ENCODE results near the gene AGMO. TPM values are rescaled to one million over a fixed set of nuclear protein-coding genes. Genes with fewer than 3 reads are reported as not detected.

Gene AGMO
- total and polyA plus RNA-seq, 10 of the 15 experiments (the other 5 are each of a cell fraction or from before 2014, with no cell fraction given), result 0.11 to 0.29 TPM; not detected in 8

GRCh38 chr7:15199482-15199881 is 362.3 kb downstream of the AGMO start:
- intact Hi-C loops (cut with micrococcal nuclease; ENCODE audit: unreplicated experiment), result no loop called here
- RAD21 ChIA-PET (ENCODE audit: unreplicated experiment), result no interaction called here
- CTCF ChIA-PET, result interaction anchor here (1.4 kb wide), 1 partner anchor 521 kb away, joined by 6 read pairs; no protein-coding TSS in a partner anchor
- H3K4me1 ChIP-seq (ENCODE audit: control insufficient read depth, insufficient read depth, low read length), result no peaks in the 10 kb centered on the region
- no peaks in the 10 kb centered on the region for H4K20me1 ChIP-seq (ENCODE audit: control insufficient read depth, insufficient read depth)
- no peak overlapping the region for H3K9ac ChIP-seq (ENCODE audit: control insufficient read depth, insufficient read depth, low read length)
- no peak overlapping the region for H3K4me3 ChIP-seq
- SMC1A ChIA-PET (ENCODE audit: uncharacterized antibody, unreplicated experiment), result no interaction called here
- in situ Hi-C loops (cut with MboI), result no loop called here
- ATAC-seq (no peak), FAIRE-seq (no peak), DNase-seq (ENCODE audit: low read depth, low spot score) (no peak)
- BruUV-seq (replicated peaks), result no TSS peak
- no peak for TF ChIP-seq ESRRA (IDR thresholded peaks at IDR 0.05; ENCODE audit: low read length)
- TF ChIP-seq SIN3A (IDR thresholded peaks at IDR 0.05; ENCODE audit: low read depth, low read length), result no peak
- no peak for TF ChIP-seq NRF1 (conservative IDR thresholded peaks at IDR 0.05; ENCODE audit: low read depth, low read length)
- no peak for TF ChIP-seq BCLAF1 (IDR thresholded peaks at IDR 0.05)
- TF ChIP-seq HDGF (IDR thresholded peaks at IDR 0.05), result no peak
- TF ChIP-seq BHLHE40 (IDR thresholded peaks at IDR 0.05; ENCODE audit: borderline replicate concordance in 1 of 2, low read depth in 2 of 2, low read length in 1 of 2), result no peak
- TF ChIP-seq, protein P1, sequence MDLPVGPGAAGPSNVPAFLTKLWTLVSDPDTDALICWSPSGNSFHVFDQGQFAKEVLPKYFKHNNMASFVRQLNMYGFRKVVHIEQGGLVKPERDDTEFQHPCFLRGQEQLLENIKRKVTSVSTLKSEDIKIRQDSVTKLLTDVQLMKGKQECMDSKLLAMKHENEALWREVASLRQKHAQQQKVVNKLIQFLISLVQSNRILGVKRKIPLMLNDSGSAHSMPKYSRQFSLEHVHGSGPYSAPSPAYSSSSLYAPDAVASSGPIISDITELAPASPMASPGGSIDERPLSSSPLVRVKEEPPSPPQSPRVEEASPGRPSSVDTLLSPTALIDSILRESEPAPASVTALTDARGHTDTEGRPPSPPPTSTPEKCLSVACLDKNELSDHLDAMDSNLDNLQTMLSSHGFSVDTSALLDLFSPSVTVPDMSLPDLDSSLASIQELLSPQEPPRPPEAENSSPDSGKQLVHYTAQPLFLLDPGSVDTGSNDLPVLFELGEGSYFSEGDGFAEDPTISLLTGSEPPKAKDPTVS (IDR thresholded peaks at IDR 0.05; ENCODE audit: low read depth, low read length), result no peak
- no peak for TF ChIP-seq WRNIP1 (IDR thresholded peaks at IDR 0.05; ENCODE audit: borderline replicate concordance, low read depth, low read length)
- H2AFZ ChIP-seq (ENCODE audit: control insufficient read depth, low read depth, low read length), result no peak overlapping the region
- H3K79me2 ChIP-seq (ENCODE audit: control insufficient read depth, insufficient read depth, low read length), result no peaks in the 10 kb centered on the region
- no peak overlapping the region for H3K4me2 ChIP-seq (ENCODE audit: control insufficient read depth, insufficient read depth)
- H3K36me3 ChIP-seq (ENCODE audit: control insufficient read depth in 2 of 2, insufficient read depth in 2 of 2, low read length in 1 of 2), result no peaks in the 10 kb centered on the region
- POLR2A ChIA-PET, result no interaction called here
- no peak overlapping the region for H3K27ac ChIP-seq (ENCODE audit: control insufficient read depth, insufficient read depth)
- WGBS (ENCODE audit: insufficient coverage, insufficient replicate concordance, low lambda C conversion rate, missing lambda C conversion rate), result 0% methylated on average over 1 of the region's 1 CpG
- H3K27me3 ChIP-seq (replicated peaks in 1 of 2; ENCODE audit: control insufficient read depth in 2 of 2, insufficient read depth in 2 of 2, low read length in 1 of 2), result no peaks in the 10 kb centered on the region
- H3K9me3 ChIP-seq (replicated peaks; ENCODE audit: control insufficient read depth, insufficient read depth, low read length), result no peaks in the 10 kb centered on the region

Data from GM12878 (cell line).